Smooth muscle cell (in vitro differentiated cells): ENCODE measurements around the gene DES. TPM values are rescaled to one million over a fixed set of nuclear protein-coding genes. Genes with fewer than 3 reads are reported as not detected.
A peak's percentile ranks its signal among the peaks of the same experiment; 100 is the strongest.

Source experiments
- DNase-seq: peaks from one replicate; lab custom pipeline; 2025; ENCODE audit not compliant: unreplicated experiment; lab: John Stamatoyannopoulos, UW
- H2AFZ ChIP-seq: fragments of 200-600 bp; sonication (generic); 2 replicates; pipeline ENCODE4 v1.6.0; 2016; ENCODE audit warnings: antibody characterized with exemption, low read depth, mild to moderate bottlenecking
- H3F3A ChIP-seq: fragments of 200-600 bp; sonication (generic); 2 replicates; pipeline ENCODE4 v1.6.0; 2017; ENCODE audit warnings: antibody characterized with exemption, low read depth
- H3K27ac ChIP-seq: fragments of 200-600 bp; sonication (generic); 2 replicates; pipeline ENCODE4 v1.5.1; 2016; ENCODE audit warnings: low read depth, mild to moderate bottlenecking
- H3K27me3 ChIP-seq: fragments of 200-600 bp; sonication (generic); 2 replicates; pipeline ENCODE4 v1.6.1; 2016; ENCODE audit warnings: low read depth, mild to moderate bottlenecking
- H3K36me3 ChIP-seq: fragments of 200-600 bp; sonication (generic); 2 replicates; pipeline ENCODE4 v1.5.1; 2016; ENCODE audit warnings: low read depth
- H3K4me1 ChIP-seq: fragments of 200-600 bp; sonication (generic); 2 replicates; pipeline ENCODE4 v1.5.1; 2016; ENCODE audit warnings: low read depth
- H3K4me2 ChIP-seq: fragments of 200-600 bp; sonication (generic); 2 replicates; pipeline ENCODE4 v1.6.0; 2016; ENCODE audit warnings: mild to moderate bottlenecking
- H3K4me3 ChIP-seq: fragments of 200-600 bp; sonication (generic); 2 replicates; pipeline ENCODE4 v1.5.1; 2016; ENCODE audit warnings: mild to moderate bottlenecking
- H3K79me2 ChIP-seq: fragments of 200-600 bp; sonication (generic); 2 replicates; pipeline ENCODE4 v1.6.0; 2016; ENCODE audit warnings: low read depth, mild to moderate bottlenecking
- H3K9ac ChIP-seq: fragments of 200-600 bp; sonication (generic); 2 replicates; pipeline ENCODE4 v1.6.0; 2016; ENCODE audit warnings: low read depth
- H3K9me3 ChIP-seq: fragments of 200-600 bp; sonication (generic); replicated peaks from 2 replicates; pipeline ENCODE4 v1.5.1; 2016; ENCODE audit warnings: low read depth
- H4K20me1 ChIP-seq: fragments of 200-600 bp; sonication (generic); 2 replicates; pipeline ENCODE4 v1.6.0; 2016; ENCODE audit warnings: low read depth
- WGBS: methylation state at CpG from one replicate; pipeline ENCODE4 v1.1.7; 2016; ENCODE audit warnings: low lambda C conversion rate; 5-methylcytosine and 5-hydroxymethylcytosine counted together
- polyA plus RNA-seq: library from polyadenylated mRNA; unstranded; fragments of >200 nt; fragmentation: Nextera tagmentation; extraction: Ambion mirVana; gene quantifications from 2 replicates; pipeline ENCODE4 v1.2.1, GENCODE V29; 2016
- total RNA-seq: library from RNA; depleted of rRNA; stranded (reverse); fragments of >200 nt; gene quantifications from 2 replicates; pipeline ENCODE4 v1.2.3, GENCODE V29; 2014
- TF ChIP-seq, protein P1 (sequence below): fragments of 200-600 bp; sonication (generic); IDR thresholded peaks from 2 replicates; pipeline ENCODE4 v1.5.1; 2017; ENCODE audit warnings: borderline replicate concordance, mild to moderate bottlenecking, antibody characterized with exemption; ENCODE audit not compliant: insufficient read depth, poor library complexity, severe bottlenecking

The DES gene
- total and polyA plus RNA-seq, 2 experiments from 2014 or later, result 103 to 109 TPM

DNA sequence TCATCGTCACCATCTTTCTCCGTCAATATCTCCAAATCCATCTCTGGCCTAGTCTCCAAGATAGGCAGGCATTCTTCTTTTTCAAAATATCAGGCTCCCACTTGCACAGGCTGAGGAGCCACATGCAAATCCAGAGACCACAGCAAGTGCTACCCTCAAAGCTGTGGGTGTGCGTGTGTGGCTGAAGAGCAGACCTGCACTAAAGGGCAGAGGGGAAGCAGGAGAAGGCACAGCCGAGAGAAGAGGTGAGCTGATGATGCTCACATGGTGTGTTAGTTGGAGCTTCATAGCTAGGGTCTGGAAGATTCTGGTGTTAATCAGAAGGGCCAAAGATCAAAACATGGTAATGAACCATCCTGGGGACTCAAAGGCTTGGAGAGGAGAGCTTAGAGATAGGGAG is 20.3 kb downstream of the DES start:
- H3K27ac ChIP-seq, result no peak overlapping the region
- H3K9me3 ChIP-seq, result no peaks in the 10 kb centered on the region
- H3K27me3 ChIP-seq, result peaks cover 12% of the 10 kb centered on the region
- WGBS, result 91% methylated on average over 4 of the region's 4 CpGs
- H3K4me1 ChIP-seq, result peaks cover 15% of the 10 kb centered on the region
- no peak overlapping the region for H3K9ac ChIP-seq
- no peak overlapping the region for H3K4me2 ChIP-seq
- H2AFZ ChIP-seq, result no peak overlapping the region
- no peaks in the 10 kb centered on the region for H3K36me3 ChIP-seq
- H3K4me3 ChIP-seq, result no peak overlapping the region
- TF ChIP-seq, protein P1, sequence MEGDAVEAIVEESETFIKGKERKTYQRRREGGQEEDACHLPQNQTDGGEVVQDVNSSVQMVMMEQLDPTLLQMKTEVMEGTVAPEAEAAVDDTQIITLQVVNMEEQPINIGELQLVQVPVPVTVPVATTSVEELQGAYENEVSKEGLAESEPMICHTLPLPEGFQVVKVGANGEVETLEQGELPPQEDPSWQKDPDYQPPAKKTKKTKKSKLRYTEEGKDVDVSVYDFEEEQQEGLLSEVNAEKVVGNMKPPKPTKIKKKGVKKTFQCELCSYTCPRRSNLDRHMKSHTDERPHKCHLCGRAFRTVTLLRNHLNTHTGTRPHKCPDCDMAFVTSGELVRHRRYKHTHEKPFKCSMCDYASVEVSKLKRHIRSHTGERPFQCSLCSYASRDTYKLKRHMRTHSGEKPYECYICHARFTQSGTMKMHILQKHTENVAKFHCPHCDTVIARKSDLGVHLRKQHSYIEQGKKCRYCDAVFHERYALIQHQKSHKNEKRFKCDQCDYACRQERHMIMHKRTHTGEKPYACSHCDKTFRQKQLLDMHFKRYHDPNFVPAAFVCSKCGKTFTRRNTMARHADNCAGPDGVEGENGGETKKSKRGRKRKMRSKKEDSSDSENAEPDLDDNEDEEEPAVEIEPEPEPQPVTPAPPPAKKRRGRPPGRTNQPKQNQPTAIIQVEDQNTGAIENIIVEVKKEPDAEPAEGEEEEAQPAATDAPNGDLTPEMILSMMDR, result no peak
- DNase-seq, result no peak
- H3F3A ChIP-seq, result peaks cover 2% of the 10 kb centered on the region
- no peaks in the 10 kb centered on the region for H4K20me1 ChIP-seq
- H3K79me2 ChIP-seq, result no peaks in the 10 kb centered on the region

- Histone ChIP-seq H3K4me1 (peaks cover 12% of the 10 kb centered on the region), H3K9ac (no peak overlapping the region), H3K79me2 (no peaks in the 10 kb centered on the region), H3K27me3 (peaks cover 12% of the 10 kb centered on the region), H4K20me1 (no peaks in the 10 kb centered on the region), H3F3A (no peaks in the 10 kb centered on the region), H3K4me2 (no peak overlapping the region), H3K27ac (no peak overlapping the region), H3K9me3 (no peaks in the 10 kb centered on the region), H3K36me3 (no peaks in the 10 kb centered on the region), H2AFZ (no peak overlapping the region), H3K4me3 (no peak overlapping the region)
- 95% methylated on average over 6 of the region's 6 CpGs for WGBS
- no peak for DNase-seq
- TF ChIP-seq, protein P1, result no peak
Measured at GRCh38 chr2:219439506-219439905, 21.3 kb downstream of the DES start.

DNA sequence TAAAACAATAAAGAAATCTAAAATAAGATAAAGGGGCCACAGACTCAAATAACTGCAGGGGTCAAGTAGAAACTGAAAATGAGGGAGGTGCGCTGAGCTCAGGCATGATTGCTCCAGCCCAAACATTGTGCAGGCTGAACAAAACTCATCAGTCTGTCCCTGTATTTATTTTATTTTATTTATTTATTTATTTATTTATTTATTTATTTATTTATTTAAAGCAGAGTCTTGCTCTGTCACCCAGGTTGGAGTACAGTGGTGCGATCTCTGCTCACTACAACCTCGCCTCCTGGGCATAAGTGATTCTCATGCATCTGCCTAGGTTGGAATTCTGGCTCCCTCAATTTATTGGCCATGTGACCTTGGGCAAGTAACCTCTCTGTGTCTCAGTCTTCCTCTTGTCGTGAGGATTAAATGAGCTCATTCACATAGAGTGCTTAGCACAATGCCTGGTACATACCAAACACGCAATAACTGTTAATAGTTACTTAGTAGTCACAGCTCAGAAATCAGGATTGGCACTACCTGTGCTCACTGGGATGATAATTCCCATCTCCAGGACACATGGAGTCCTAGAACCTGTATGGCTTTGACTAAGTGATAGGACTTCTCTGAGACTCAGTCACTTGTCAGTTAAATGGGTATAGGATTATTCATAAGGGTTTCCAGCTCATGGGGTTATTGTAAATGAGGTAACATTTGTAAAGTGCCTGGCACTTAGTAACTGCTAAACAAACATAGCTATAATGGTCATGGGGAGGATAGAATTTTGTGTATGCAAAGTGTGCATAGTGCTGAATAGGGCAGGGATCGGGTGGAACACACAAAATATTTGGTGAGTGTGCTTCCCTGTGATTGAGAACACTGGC is 22.4 kb downstream of the DES start:
- no peaks in the 10 kb centered on the region for H3F3A ChIP-seq
- no peaks in the 10 kb centered on the region for H3K9me3 ChIP-seq
- H3K4me3 ChIP-seq, result no peak overlapping the region
- H3K4me1 ChIP-seq, result peaks cover 11% of the 10 kb centered on the region
- H3K4me2 ChIP-seq, result peak overlapping the region; percentile 89
- H3K79me2 ChIP-seq, result no peaks in the 10 kb centered on the region
- H4K20me1 ChIP-seq, result no peaks in the 10 kb centered on the region
- no peak overlapping the region for H3K9ac ChIP-seq
- TF ChIP-seq, protein P1, result no peak
- H3K27me3 ChIP-seq, result peaks cover 3% of the 10 kb centered on the region
- no peaks in the 10 kb centered on the region for H3K36me3 ChIP-seq
- no peak overlapping the region for H3K27ac ChIP-seq
- DNase-seq, result no peak
- H2AFZ ChIP-seq, result no peak overlapping the region
- 86% methylated on average over 6 of the region's 6 CpGs for WGBS
